Mucosa of rectum (tissue), 2 donors: ENCODE results near the gene TRIM15.

Experiments used
- H3K27ac ChIP-seq, 2 donors: one replicate each; pipeline ENCODE4 v1.7.0; 2013; ENCODE audit warnings: inconsistent platforms in 2 of 2, low read depth in 2 of 2, low read length in 2 of 2
- H3K27me3 ChIP-seq, 2 donors: one replicate each; pipeline ENCODE4 v1.7.0; 2013; ENCODE audit warnings: low read length in 2 of 2; ENCODE audit not compliant: control insufficient read depth in 2 of 2, insufficient read depth in 2 of 2
- H3K36me3 ChIP-seq, 2 donors: one replicate each; pipeline ENCODE4 v1.7.0; 2013; ENCODE audit warnings: low read length in 2 of 2; ENCODE audit not compliant: control insufficient read depth in 2 of 2, insufficient read depth in 2 of 2
- H3K4me1 ChIP-seq, 2 donors: one replicate each; pipeline ENCODE4 v1.7.0; 2013; ENCODE audit warnings: low read length in 2 of 2, mild to moderate bottlenecking in 1 of 2; ENCODE audit not compliant: control insufficient read depth in 2 of 2, insufficient read depth in 2 of 2
- H3K4me3 ChIP-seq, 2 donors: one replicate each; pipeline ENCODE4 v1.7.0; 2013; ENCODE audit warnings: low read length in 2 of 2
- H3K9ac ChIP-seq, 2 donors: one replicate each; pipeline ENCODE4 v1.7.0; 2013; ENCODE audit warnings: low read length in 2 of 2, low read depth in 1 of 2, mild to moderate bottlenecking in 1 of 2
- H3K9me3 ChIP-seq, 2 donors: one replicate each; pipeline ENCODE4 v1.7.0; 2013; ENCODE audit warnings: low read length in 2 of 2; ENCODE audit not compliant: control insufficient read depth in 2 of 2
- donor health status: healthy.
- donor health status: Normal muscosa, but diverticular disease.

The TRIM15 gene

DNA sequence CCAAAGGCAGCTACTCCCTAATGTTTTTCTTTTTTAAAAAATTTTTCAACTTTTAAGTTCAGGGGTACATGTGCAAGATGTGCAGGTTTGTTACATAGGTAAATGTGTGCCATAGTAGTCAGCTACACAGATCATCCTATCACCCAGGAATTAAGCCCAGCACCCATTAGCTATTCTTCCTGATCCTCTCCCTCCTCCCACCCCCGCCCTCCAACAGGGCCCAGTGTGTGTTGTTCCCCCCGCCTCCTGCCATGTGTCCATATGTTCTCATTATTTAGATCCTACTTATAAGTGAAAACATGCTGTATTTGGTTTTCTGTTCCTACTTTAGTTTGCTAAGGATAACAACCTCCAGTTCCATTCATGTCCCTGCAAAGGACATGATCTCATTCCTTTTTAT is 12.4 kb downstream of the TRIM15 start:
- Histone ChIP-seq H3K27ac (no peak overlapping the region), H3K4me3 (no peak overlapping the region), H3K4me1 (peaks cover 0 to 3% of the 10 kb centered on the region in 2 donors), H3K27me3 (peaks cover 0 to 15% of the 10 kb centered on the region in 2 donors), H3K9ac (no peak overlapping the region), H3K36me3 (peaks cover 0 to 6% of the 10 kb centered on the region in 2 donors), H3K9me3 (peaks cover 0 to 2% of the 10 kb centered on the region in 2 donors)

DNA sequence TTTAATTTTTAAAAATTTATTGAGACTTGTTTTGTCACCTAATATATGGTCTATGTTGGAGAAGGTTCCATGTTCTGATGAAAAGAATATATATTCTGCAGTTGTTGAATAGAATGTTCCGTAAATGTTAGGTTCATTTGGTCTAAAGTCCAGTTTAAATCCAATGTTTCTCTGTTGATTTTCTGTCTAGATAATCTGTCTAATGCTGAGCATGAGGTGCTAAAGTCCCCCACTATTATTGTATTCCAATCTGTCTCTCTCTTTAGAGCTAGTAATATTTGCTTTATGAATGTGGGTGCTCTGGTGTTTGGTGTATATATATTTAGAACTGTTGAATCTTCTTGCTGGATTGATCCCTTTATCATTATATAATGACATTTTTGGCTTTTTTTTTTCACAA is 15.5 kb downstream of the TRIM15 start:
- no peaks in the 10 kb centered on the region for H3K4me1 ChIP-seq
- H3K9me3 ChIP-seq, result peaks cover 0 to 2% of the 10 kb centered on the region in 2 donors
- no peaks in the 10 kb centered on the region for H3K36me3 ChIP-seq
- H3K9ac ChIP-seq, result no peak overlapping the region
- no peak overlapping the region for H3K4me3 ChIP-seq
- H3K27ac ChIP-seq, result no peak overlapping the region
- no peaks in the 10 kb centered on the region for H3K27me3 ChIP-seq

DNA sequence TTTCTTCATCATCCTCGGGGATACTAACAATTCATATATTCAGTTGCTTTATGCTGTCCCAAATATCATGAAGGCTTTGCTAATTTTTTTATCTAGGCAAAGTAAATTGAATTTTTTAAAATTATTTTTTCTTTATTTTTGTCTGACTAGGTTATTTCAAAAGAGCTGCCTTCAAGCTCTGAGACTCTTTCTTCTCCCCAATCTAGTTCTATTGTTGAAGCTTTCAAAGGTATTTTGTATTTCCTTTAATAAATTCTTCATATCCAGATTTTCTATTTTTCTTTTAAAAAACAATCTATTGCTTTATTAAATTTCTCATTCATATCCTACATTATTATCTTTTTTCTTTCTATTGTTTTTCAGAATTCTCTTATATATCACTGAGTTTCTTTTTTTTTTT is 16.8 kb downstream of the TRIM15 start:
- no peak overlapping the region for H3K27ac ChIP-seq
- peaks cover 0 to 6% of the 10 kb centered on the region in 2 donors for H3K36me3 ChIP-seq
- H3K27me3 ChIP-seq, result no peaks in the 10 kb centered on the region
- no peaks in the 10 kb centered on the region for H3K4me1 ChIP-seq
- no peak overlapping the region for H3K4me3 ChIP-seq
- no peak overlapping the region for H3K9ac ChIP-seq
- peaks cover 0 to 2% of the 10 kb centered on the region in 2 donors for H3K9me3 ChIP-seq

DNA sequence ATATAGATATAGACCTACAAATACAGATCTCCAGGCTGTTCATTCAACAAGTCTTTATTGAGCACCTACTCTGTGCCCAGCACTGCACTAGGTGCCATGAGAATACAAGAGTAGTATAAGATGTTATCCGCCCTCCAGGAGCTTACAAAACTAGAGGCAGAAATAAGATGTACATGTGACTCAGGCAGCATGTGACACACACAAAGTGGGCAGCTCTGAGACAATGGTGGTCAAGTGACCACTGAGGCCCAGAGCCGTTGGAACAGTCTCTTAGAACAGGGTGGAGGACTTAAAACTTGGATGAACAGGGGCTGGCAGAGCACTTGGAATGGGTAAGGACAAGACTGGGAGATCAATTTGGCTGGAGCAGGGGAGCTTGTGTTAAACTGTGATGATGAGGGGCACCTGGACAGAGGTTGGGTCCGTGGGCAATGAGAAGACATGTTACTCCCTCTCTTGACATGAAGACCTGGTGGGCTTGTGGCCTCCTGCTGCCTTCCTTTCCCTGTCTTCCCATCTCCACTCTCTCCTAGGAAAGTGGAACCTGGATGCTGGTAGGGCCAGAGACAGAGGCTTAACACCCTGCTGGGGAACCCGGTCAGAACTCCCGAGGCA is 21.2 kb downstream of the TRIM15 start:
- Histone ChIP-seq H3K4me1 (no peaks in the 10 kb centered on the region), H3K4me3 (no peak overlapping the region), H3K27ac (no peak overlapping the region), H3K9me3 (peaks cover 0 to 2% of the 10 kb centered on the region in 2 donors), H3K9ac (no peak overlapping the region), H3K27me3 (no peaks in the 10 kb centered on the region), H3K36me3 (peaks cover 27 to 42% of the 10 kb centered on the region in 2 donors)

DNA sequence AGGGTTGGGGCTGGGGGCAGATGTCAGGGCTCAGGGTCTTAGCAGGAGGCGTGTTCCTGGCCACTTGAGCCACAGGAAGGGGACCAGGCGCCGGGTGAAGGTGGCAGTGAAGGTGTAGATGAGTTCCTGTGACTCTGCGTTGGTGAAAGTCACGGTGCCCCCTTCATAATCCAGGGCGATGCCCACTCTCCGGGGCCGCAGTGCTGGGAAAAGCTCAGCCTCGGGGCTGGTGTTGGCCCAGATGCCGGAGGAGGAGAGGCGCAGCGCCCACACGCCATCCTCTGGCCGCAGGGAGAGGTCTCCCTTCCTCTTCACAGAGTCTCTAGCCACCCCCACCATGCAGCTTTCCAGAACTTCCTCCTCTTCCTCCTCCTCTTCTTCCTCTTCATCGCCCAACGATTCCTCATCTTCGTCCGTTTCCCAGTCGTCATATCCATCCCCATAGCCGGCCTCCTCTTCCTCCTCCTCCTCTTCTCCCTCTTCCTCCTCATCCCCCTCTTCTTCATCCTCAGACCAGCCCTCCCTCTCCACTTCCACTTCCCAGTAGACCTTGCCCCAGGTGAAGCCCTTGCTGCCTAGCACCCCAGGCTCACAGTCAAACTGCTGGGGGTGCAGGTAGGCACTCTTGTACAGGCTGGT is 22.6 kb downstream of the TRIM15 start:
- no peaks in the 10 kb centered on the region for H3K27me3 ChIP-seq
- peaks cover 41 to 56% of the 10 kb centered on the region in 2 donors for H3K36me3 ChIP-seq
- H3K4me1 ChIP-seq, result no peaks in the 10 kb centered on the region
- H3K9me3 ChIP-seq, result no peaks in the 10 kb centered on the region
- H3K27ac ChIP-seq, result no peak overlapping the region
- H3K9ac ChIP-seq, result no peak overlapping the region
- no peak overlapping the region for H3K4me3 ChIP-seq

DNA sequence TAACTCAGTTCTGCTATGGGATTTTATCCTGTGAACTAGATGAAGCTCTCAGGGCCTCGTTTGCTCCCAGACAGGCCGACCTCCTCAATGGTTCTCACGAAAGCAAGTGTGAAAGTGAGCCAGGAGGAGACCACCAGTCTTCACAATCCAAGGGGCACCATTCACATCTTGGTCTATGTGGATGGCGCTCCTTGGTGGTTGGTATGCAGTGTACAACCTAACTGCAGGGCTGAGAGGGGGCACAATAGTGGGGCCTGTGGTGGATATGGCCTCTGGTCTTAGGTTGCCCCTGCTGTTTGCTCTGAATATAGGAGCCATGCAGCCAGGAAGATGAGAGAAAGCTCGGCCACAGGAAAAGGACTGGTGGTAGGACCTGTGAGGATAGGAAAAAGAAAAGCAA is 25.2 kb downstream of the TRIM15 start:
- H3K36me3 ChIP-seq, result peaks cover 46 to 68% of the 10 kb centered on the region in 2 donors

DNA sequence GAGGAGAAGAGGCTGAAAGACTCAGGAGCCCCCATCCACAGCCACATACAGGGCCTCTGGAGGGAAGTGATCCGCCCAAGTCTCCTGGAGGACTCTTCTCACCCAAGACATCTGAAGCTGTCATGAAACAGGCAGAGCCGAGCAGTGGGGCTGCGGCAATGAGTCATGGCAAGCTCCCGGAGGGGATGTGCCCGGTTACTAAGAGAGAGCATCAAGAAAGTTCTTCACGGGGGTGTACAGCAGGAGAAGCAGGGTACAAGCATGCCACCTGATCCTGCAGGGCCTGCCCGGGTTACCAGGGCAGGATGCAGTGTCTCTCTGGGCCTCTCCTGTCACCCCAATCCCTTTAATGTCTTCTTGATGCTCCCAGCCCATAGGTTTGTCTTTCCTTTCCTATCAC is 28.7 kb downstream of the TRIM15 start:
- Histone ChIP-seq H3K4me3 (no peak overlapping the region), H3K27ac (no peak overlapping the region), H3K4me1 (no peaks in the 10 kb centered on the region), H3K9me3 (no peaks in the 10 kb centered on the region), H3K9ac (no peak overlapping the region), H3K36me3 (peaks cover 54 to 63% of the 10 kb centered on the region in 2 donors), H3K27me3 (no peaks in the 10 kb centered on the region)

More for the DNA sequence above, 25.2 kb downstream of the TRIM15 start:
- Histone ChIP-seq H3K4me1 (no peaks in the 10 kb centered on the region), H3K27me3 (no peaks in the 10 kb centered on the region), H3K9me3 (no peaks in the 10 kb centered on the region), H3K4me3 (no peak overlapping the region), H3K27ac (no peak overlapping the region), H3K9ac (no peak overlapping the region)

DNA sequence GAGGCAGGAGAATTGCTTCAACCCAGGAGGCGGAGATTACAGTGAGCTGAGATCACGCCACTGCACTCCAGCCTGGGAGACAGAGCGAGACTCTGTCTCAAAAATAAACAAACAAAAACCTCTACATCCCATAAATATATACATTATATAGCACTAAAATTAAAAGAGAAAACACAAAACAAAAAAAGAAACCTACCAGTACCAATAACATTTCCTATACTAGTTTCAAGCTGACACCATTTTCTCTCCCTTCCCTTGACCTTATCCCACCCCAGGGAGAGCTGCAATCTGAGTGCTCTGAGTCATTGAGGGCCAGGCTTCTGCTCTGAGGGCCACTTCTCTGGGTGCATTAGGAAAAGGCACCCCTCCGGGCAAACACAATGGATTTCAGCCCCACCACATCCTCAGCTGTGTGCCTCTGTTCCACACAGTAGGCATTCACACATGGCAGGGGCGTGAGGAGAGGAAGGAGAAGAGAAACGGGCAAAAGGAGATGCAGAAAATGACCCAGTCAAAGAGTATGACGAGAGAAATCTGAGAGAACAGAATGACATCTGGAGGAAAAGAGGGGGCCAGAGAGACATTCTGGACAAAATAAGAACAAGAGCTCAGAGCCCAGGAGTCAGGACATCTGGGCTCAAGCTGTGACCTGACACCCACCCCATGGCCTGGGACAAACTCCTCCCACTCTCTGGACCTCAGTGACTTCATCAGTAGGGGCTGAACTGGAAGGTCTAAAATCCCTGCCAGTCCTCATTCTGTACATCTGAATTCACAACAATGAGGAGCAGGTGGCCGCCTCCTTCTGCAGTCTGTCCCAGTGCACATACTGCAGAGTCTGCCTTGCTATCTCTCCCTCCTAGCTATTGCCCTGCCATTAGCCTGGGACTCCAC is 31.7 kb downstream of the TRIM15 start:
- Histone ChIP-seq H3K36me3 (peaks cover 56 to 62% of the 10 kb centered on the region in 2 donors), H3K9me3 (no peaks in the 10 kb centered on the region), H3K9ac (no peak overlapping the region), H3K27ac (no peak overlapping the region), H3K27me3 (no peaks in the 10 kb centered on the region), H3K4me1 (no peaks in the 10 kb centered on the region), H3K4me3 (no peak overlapping the region)

DNA sequence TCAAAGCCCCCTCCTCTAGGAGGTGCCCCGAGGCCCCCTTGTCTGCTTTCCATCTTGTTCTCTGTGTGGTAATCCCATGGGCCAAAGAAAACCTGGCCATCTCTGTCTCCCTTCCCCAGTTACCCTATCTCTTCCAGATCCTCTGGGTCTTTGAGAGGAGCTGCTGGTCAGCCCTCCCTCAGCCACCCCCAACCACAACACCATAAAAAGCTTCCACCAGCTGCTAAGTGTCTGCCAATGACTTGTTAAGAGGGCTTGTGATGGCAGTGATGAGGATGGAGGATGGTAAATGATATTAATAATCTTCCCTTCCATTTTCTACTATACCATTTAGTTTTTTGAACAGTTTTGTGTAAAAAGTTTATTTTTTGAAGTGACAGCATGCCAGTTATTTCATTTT is 32.6 kb downstream of the TRIM15 start:
- Histone ChIP-seq H3K27ac (no peak overlapping the region), H3K9me3 (no peaks in the 10 kb centered on the region), H3K36me3 (peaks cover 56 to 62% of the 10 kb centered on the region in 2 donors), H3K4me1 (peaks cover 0 to 1% of the 10 kb centered on the region in 2 donors), H3K27me3 (no peaks in the 10 kb centered on the region), H3K4me3 (no peak overlapping the region), H3K9ac (no peak overlapping the region)

DNA sequence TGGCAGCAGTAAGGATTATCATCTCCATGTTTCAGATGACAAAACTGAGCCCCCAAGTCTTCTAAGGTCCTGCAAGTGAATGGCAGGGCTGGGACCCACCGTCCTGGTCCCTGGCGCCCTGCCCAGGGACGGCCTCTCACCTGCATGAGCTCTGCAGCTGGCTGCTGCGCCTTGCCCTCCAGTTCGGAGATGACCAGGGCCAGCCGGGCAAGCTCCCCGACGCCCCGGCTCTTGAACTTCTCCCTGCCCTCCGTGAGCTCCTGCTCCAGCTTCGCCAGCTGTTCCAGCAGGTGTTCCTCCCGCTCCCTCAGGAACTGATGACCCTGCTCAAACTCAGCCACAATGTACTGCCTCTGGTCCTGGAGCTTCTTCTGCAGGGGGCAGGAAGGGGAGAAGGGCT is 33.0 kb downstream of the TRIM15 start:
- H3K36me3 ChIP-seq, result peaks cover 56 to 59% of the 10 kb centered on the region in 2 donors
- no peaks in the 10 kb centered on the region for H3K9me3 ChIP-seq
- no peak overlapping the region for H3K27ac ChIP-seq
- peaks cover 2 to 4% of the 10 kb centered on the region in 2 donors for H3K4me1 ChIP-seq
- H3K4me3 ChIP-seq, result no peak overlapping the region
- H3K27me3 ChIP-seq, result no peaks in the 10 kb centered on the region
- H3K9ac ChIP-seq, result no peak overlapping the region
